Measurements from ENCODE around the gene FTH1. TPM values are rescaled to one million over a fixed set of nuclear protein-coding genes. Genes with fewer than 3 reads are reported as not detected.
A peak's percentile ranks its signal among the peaks of the same experiment; 100 is the strongest.

The FTH1 gene
- total RNA-seq, 1 donor from 2014 or later = 1,419 TPM

DNA sequence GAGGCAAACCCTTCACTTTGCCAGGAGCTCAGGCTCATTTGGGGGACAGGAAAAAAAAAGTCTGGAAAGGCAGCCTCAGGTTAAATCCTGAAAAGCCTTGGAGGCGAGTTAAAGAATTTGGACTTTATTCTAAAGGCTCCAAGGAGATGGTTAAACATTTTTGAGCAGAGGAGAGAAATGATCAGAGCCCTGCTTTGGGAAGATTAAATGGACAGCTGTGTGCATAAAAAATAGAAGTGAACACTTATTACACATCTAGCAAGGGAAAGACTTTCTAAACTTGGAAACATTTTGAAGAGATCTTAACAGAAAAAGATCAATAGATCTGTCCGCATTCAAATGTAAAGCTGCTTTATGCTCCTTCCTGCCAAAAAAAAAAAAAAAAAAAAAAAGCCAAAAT lies 41.7 kb downstream of the FTH1 start:
- TF ChIP-seq, protein P1, sequence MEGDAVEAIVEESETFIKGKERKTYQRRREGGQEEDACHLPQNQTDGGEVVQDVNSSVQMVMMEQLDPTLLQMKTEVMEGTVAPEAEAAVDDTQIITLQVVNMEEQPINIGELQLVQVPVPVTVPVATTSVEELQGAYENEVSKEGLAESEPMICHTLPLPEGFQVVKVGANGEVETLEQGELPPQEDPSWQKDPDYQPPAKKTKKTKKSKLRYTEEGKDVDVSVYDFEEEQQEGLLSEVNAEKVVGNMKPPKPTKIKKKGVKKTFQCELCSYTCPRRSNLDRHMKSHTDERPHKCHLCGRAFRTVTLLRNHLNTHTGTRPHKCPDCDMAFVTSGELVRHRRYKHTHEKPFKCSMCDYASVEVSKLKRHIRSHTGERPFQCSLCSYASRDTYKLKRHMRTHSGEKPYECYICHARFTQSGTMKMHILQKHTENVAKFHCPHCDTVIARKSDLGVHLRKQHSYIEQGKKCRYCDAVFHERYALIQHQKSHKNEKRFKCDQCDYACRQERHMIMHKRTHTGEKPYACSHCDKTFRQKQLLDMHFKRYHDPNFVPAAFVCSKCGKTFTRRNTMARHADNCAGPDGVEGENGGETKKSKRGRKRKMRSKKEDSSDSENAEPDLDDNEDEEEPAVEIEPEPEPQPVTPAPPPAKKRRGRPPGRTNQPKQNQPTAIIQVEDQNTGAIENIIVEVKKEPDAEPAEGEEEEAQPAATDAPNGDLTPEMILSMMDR (IDR thresholded peaks at IDR 0.05; ENCODE audit: unreplicated experiment) = no peak
- no peaks in the 10 kb centered on the region for H3K36me3 Mint-ChIP-seq
- H3K9me3 Mint-ChIP-seq = no peaks in the 10 kb centered on the region
- H3K27me3 Mint-ChIP-seq (ENCODE audit: low read depth) = peaks cover 1% of the 10 kb centered on the region
- DNase-seq (ENCODE audit: low spot score in 2 of 2, unreplicated experiment in 2 of 2) = peak in 1 of 2 experiments; percentile 16
- no peak overlapping the region for H3K4me3 Mint-ChIP-seq
- peak overlapping the region; percentile 4 for H3K27ac Mint-ChIP-seq
- peaks cover 35% of the 10 kb centered on the region for H3K4me1 Mint-ChIP-seq

DNA sequence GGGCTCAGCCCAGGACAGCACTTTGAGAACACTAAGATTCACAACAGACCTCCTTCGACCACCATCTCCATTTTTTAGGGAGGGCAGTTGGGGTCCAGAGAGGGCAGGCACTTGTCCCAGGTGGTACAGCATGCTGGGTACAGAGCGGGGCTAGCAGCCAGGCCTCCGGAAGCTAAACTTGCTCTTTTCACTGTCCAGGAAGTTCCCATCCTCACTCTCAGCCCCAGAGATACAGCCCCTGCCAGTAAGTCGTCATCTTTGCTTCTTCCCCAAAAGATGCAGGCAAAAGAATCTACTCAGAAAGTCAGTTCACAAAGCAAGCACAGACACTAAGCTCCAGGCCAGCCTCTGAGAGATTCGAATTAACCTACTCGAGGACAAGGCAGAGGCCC lies 43.4 kb downstream of the FTH1 start:
- Mint-ChIP-seq H3K27ac (peak overlapping the region; percentile 98), H3K4me3 (no peak overlapping the region), H3K4me1 (peaks cover 47% of the 10 kb centered on the region), H3K9me3 (no peaks in the 10 kb centered on the region), H3K36me3 (no peaks in the 10 kb centered on the region), H3K27me3 (ENCODE audit: low read depth) (peaks cover 15% of the 10 kb centered on the region)
- DNase-seq (ENCODE audit: low spot score in 2 of 2, unreplicated experiment in 2 of 2) = no peak
- TF ChIP-seq, protein P1 (IDR thresholded peaks at IDR 0.05; ENCODE audit: unreplicated experiment) = no peak

DNA sequence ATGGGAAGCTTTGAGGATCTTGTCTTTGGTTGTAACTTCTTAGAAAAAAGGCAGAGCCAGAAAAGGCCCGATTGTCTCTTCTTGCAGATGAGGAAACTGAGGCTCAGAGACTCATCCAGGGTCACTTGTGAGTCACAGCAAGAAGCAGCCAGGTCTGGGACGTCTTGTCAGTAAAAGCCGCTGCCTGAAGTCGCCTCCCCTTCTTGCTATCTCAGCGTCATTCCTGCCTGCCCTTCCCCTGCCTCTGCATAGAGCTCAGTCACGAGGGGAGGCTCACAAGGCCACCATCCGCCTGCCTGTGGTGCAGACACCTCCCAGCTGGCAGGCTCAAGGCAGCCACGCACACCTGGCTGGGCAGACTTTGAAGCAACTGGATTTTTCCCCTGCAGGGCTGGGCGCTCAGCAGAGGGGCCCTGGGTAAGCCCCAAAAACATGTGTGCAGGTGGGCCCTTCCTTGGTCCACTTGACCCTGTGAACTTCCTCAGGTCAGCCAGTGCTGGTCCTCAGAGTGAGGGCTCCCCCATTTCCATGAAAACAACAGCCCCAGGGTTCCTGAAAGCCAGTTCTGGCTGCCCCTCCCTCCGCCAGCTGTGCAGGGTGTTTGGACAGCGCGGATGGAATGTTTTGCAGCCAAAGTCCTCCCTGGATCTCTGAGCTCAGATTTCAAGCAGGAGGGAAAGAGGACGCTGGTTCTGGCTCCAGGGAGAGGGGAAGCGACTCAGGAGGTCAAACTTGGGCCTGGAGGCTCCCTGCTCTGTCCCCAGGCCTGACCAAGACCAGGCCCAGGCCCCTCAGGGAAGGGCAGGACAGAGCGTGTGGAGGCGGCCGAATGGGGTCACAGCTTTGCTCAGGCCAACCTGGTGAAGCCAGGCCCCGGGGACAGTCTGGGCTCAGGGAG lies 44.0 kb downstream of the FTH1 start:
- DNase-seq (ENCODE audit: low spot score in 2 of 2, unreplicated experiment in 2 of 2) = no peak
- TF ChIP-seq, protein P1 (IDR thresholded peaks at IDR 0.05; ENCODE audit: unreplicated experiment) = no peak
- H3K4me1 Mint-ChIP-seq = peaks cover 54% of the 10 kb centered on the region
- no peaks in the 10 kb centered on the region for H3K36me3 Mint-ChIP-seq
- peaks cover 21% of the 10 kb centered on the region for H3K27me3 Mint-ChIP-seq (ENCODE audit: low read depth)
- H3K27ac Mint-ChIP-seq = peak overlapping the region; percentile 98
- H3K9me3 Mint-ChIP-seq = no peaks in the 10 kb centered on the region
- H3K4me3 Mint-ChIP-seq = peak overlapping the region; percentile 44

GRCh38 chr11:61922539-61922938 lies 44.9 kb downstream of the FTH1 start:
- TF ChIP-seq, protein P1 (IDR thresholded peaks at IDR 0.05; ENCODE audit: unreplicated experiment) = no peak
- peak in 1 of 2 experiments; percentile 62 for DNase-seq (ENCODE audit: low spot score in 2 of 2, unreplicated experiment in 2 of 2)
- Mint-ChIP-seq H3K4me3 (no peak overlapping the region), H3K36me3 (no peaks in the 10 kb centered on the region), H3K9me3 (no peaks in the 10 kb centered on the region), H3K4me1 (peaks cover 62% of the 10 kb centered on the region), H3K27me3 (ENCODE audit: low read depth) (peaks cover 30% of the 10 kb centered on the region), H3K27ac (peak overlapping the region; percentile 98)

GRCh38 chr11:61921446-61921845 lies 46.0 kb downstream of the FTH1 start:
- TF ChIP-seq, protein P1 (IDR thresholded peaks at IDR 0.05; ENCODE audit: unreplicated experiment) = no peak
- Mint-ChIP-seq H3K9me3 (no peaks in the 10 kb centered on the region), H3K27ac (no peak overlapping the region), H3K36me3 (no peaks in the 10 kb centered on the region), H3K4me3 (no peak overlapping the region), H3K4me1 (peaks cover 64% of the 10 kb centered on the region), H3K27me3 (ENCODE audit: low read depth) (peaks cover 33% of the 10 kb centered on the region)
- DNase-seq (ENCODE audit: low spot score in 2 of 2, unreplicated experiment in 2 of 2) = no peak
